22Rv1 (cell line): ENCODE measurements around the gene PGM1.

Experiments
- H3K27ac ChIP-seq: fragments of 450-650 bp; 2 replicates; pipeline ENCODE4 v1.5.1; 2017
- ZFX ChIP-seq: fragments of 450-650 bp; IDR thresholded peaks from 2 replicates; pipeline ENCODE4 v1.6.1; 2017; ENCODE audit warnings: antibody characterized with exemption, borderline replicate concordance
- TF ChIP-seq, protein P1 (sequence below): fragments of 450-650 bp; IDR thresholded peaks from 2 replicates; pipeline ENCODE4 v1.5.1; 2017; ENCODE audit warnings: mild to moderate bottlenecking

Gene PGM1

DNA sequence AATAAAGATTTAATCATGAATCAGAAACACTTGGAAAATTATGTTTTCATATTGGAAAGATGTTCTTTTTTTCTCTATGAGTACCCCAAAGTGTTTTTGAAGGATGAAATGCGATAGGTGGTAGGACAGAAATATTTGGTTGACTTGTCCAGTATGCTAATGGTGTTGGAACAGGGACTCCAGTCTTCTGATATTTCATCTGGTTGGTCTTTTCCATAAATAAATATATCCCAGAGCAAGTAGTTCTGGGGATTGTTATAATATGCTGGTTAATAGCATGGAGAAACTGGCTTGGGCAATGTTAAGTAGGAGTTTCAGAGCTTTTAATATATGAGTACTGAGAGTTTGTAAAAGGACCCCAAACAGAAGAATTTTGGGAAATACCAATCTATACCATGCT lies 8.7 kb downstream of the PGM1 start:
- H3K27ac ChIP-seq: no peak overlapping the region
- TF ChIP-seq, protein P1, sequence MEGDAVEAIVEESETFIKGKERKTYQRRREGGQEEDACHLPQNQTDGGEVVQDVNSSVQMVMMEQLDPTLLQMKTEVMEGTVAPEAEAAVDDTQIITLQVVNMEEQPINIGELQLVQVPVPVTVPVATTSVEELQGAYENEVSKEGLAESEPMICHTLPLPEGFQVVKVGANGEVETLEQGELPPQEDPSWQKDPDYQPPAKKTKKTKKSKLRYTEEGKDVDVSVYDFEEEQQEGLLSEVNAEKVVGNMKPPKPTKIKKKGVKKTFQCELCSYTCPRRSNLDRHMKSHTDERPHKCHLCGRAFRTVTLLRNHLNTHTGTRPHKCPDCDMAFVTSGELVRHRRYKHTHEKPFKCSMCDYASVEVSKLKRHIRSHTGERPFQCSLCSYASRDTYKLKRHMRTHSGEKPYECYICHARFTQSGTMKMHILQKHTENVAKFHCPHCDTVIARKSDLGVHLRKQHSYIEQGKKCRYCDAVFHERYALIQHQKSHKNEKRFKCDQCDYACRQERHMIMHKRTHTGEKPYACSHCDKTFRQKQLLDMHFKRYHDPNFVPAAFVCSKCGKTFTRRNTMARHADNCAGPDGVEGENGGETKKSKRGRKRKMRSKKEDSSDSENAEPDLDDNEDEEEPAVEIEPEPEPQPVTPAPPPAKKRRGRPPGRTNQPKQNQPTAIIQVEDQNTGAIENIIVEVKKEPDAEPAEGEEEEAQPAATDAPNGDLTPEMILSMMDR: no peak
- TF ChIP-seq ZFX: no peak

DNA sequence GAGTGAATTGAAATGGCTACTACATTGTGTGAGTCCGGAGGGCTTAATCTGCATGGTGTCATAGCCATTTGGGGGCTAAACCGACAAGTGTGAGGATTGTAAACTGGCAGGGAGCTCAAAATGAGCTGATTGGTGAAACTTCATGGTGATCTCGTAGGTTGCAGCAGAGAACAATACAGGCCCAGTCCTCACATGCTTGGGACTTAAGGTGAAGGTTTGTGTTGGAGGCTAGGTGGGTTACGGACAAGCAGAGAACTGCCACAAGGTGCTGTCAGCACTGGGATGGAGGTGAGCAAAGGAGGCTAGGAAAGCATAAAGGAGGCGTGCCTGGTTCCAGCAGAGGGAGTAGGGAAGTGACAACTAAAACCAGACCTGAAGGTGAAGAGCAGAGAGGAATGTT lies 9.4 kb downstream of the PGM1 start:
- TF ChIP-seq, protein P1: no peak
- TF ChIP-seq ZFX: no peak
- H3K27ac ChIP-seq: no peak overlapping the region

GRCh38 chr1:63603810-63604209 lies 10.6 kb downstream of the PGM1 start:
- TF ChIP-seq, protein P1: no peak
- no peak for TF ChIP-seq ZFX
- H3K27ac ChIP-seq: no peak overlapping the region

GRCh38 chr1:63607322-63607721 lies 14.1 kb downstream of the PGM1 start:
- no peak overlapping the region for H3K27ac ChIP-seq
- no peak for TF ChIP-seq ZFX
- TF ChIP-seq, protein P1: no peak

DNA sequence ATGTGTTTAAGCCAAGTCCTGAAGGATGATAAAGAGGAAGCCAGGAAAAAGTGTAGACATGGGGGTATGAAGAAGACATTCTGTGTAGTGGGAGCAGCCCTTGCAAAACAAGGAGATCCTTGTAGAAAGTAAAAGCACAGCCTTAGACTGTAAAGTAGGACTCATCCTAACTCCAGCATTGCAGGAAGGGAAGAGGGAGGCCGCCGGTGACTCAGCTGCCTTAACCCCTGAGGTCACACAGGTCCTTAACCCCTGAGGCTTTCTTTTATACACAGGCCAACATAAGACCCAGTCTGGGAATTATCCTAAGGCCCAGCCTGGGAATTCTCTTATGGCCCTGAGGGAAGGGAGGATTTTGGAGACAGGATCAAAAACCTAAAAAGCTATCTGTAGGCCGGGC lies 18.0 kb downstream of the PGM1 start:
- TF ChIP-seq, protein P1: no peak
- TF ChIP-seq ZFX: no peak
- H3K27ac ChIP-seq: no peak overlapping the region

- H3K27ac ChIP-seq: no peak overlapping the region
- no peak for TF ChIP-seq ZFX
- TF ChIP-seq, protein P1: no peak
Measured at GRCh38 chr1:63612564-63612963, 19.4 kb downstream of the PGM1 start.

- no peak for TF ChIP-seq ZFX
- TF ChIP-seq, protein P1: no peak
- H3K27ac ChIP-seq: no peak overlapping the region
Measured at GRCh38 chr1:63612971-63613370, 19.8 kb downstream of the PGM1 start.
